Endothelial cell of umbilical vein (primary cell): ENCODE results near the gene PLA2R1. TPM values are rescaled to one million over a fixed set of nuclear protein-coding genes. Genes with fewer than 3 reads are reported as not detected.

Source experiments
- BruUV-seq: library from RNA; stranded (reverse); fragments of 400-500 nt; replicated peaks from 2 replicates; lab custom pipeline; 2021; lab: Mats Ljungman, UMichigan
- CTCF ChIA-PET: fragments of 300-600, 350-600 bp; sonication (Branson Sonifier 250); formaldehyde crosslinking; loops from one replicate; lab custom pipeline; 2021; ENCODE audit warnings: antibody characterized with exemption, inconsistent platforms; lab: Charles Lee
- POLR2A ChIA-PET: fragments of 300-600, 350-600 bp; sonication (Branson Sonifier 250); formaldehyde crosslinking; loops from one replicate; lab custom pipeline; 2021; ENCODE audit warnings: antibody characterized with exemption, inconsistent platforms; lab: Charles Lee
- DNase-seq: peaks from one replicate; pipeline ENCODE4 v3.0.0-alpha.2; 2011; ENCODE audit warnings: low read depth, low spot score
- FAIRE-seq: peaks from 2 replicates; lab custom pipeline; 2011; peaks lifted over from hg19 to GRCh38; lab: Jason Lieb, UNC
- H2AFZ ChIP-seq: 2 replicates; pipeline ENCODE4 v1.6.0; 2012; ENCODE audit warnings: low read depth, low read length, control low read depth, inconsistent platforms
- H3K27ac ChIP-seq: 2 replicates; pipeline ENCODE4 v1.5.1; 2011; ENCODE audit warnings: low read depth, mild to moderate bottlenecking, control low read depth, low read length, moderate library complexity; ENCODE audit not compliant: insufficient read depth
- H3K27me3 ChIP-seq, 2 experiments: 2 replicates each; pipeline versions ENCODE4 v1.6.0 to v1.6.1; 2011; ENCODE audit warnings: low read length in 2 of 2, mixed read lengths in 1 of 2; ENCODE audit not compliant: control insufficient read depth in 2 of 2, insufficient read depth in 2 of 2
- H3K36me3 ChIP-seq, 2 experiments: 2 replicates in 1 of 2; 3 replicates in 1 of 2; pipeline ENCODE4 v1.5.1; 2011; ENCODE audit warnings: low read length in 2 of 2, mild to moderate bottlenecking in 1 of 2, moderate library complexity in 1 of 2; ENCODE audit not compliant: control insufficient read depth in 2 of 2, insufficient read depth in 2 of 2; ENCODE audit errors: extremely low read depth in 1 of 2
- H3K4me1 ChIP-seq: 3 replicates; pipeline ENCODE4 v1.5.1; 2011; ENCODE audit warnings: mild to moderate bottlenecking, low read length; ENCODE audit not compliant: control insufficient read depth, insufficient read depth; ENCODE audit errors: extremely low read depth
- H3K4me2 ChIP-seq: 2 replicates; pipeline ENCODE4 v1.6.1; 2011; ENCODE audit warnings: low read length, control low read depth, mixed read lengths; ENCODE audit not compliant: insufficient read depth
- H3K4me3 ChIP-seq, 3 experiments: fragments of 200-600 bp in 1 of 3; sonication (generic), shearing (Covaris generic) in 1 of 3; replicated peaks in 1 of 3; 2 replicates each; pipeline ENCODE4 v1.5.1; 2011 to 2016; ENCODE audit warnings: control low read depth in 3 of 3, low read length in 3 of 3, mild to moderate bottlenecking in 2 of 3, inconsistent platforms in 1 of 3, low read depth in 1 of 3, moderate library complexity in 1 of 3; ENCODE audit not compliant: insufficient read depth in 1 of 3
- H3K79me2 ChIP-seq: 2 replicates; pipeline ENCODE4 v1.6.0; 2012; ENCODE audit warnings: low read length, inconsistent platforms; ENCODE audit not compliant: control insufficient read depth, insufficient read depth
- H3K9ac ChIP-seq: replicated peaks from 2 replicates; pipeline ENCODE3; 2011; ENCODE audit warnings: low read length, control low read depth; ENCODE audit not compliant: insufficient read depth; ENCODE audit errors: extremely low read depth
- H3K9me1 ChIP-seq: replicated peaks from 3 replicates; pipeline ENCODE4 v1.6.0; 2011; ENCODE audit warnings: mild to moderate bottlenecking, low read length; ENCODE audit not compliant: control insufficient read depth, insufficient read depth; ENCODE audit errors: extremely low read depth
- H3K9me3 ChIP-seq: replicated peaks from 2 replicates; pipeline ENCODE4 v1.5.1; 2012; ENCODE audit warnings: low read length, inconsistent platforms; ENCODE audit not compliant: control insufficient read depth, insufficient read depth
- H4K20me1 ChIP-seq: replicated peaks from 2 replicates; pipeline ENCODE3; 2011; ENCODE audit warnings: mild to moderate bottlenecking, low read length; ENCODE audit not compliant: control insufficient read depth, insufficient read depth; ENCODE audit errors: extremely low read depth
- EZH2 ChIP-seq: IDR thresholded peaks from 2 replicates; pipeline ENCODE4 v1.6.1; 2012; ENCODE audit warnings: borderline replicate concordance, low read depth, mild to moderate bottlenecking, moderate library complexity, low read length, inconsistent platforms; ENCODE audit not compliant: severe bottlenecking
- FOS ChIP-seq: IDR thresholded peaks from 2 replicates; pipeline ENCODE4 v1.6.1; 2011; ENCODE audit warnings: mild to moderate bottlenecking, low read length, moderate library complexity, borderline replicate concordance; ENCODE audit not compliant: insufficient read depth
- GATA2 ChIP-seq: IDR thresholded peaks from 2 replicates; pipeline ENCODE4 v1.7.0; 2011; ENCODE audit warnings: low read depth, mild to moderate bottlenecking, moderate library complexity, mixed read lengths, low read length; ENCODE audit not compliant: insufficient read length, insufficient read depth
- JUN ChIP-seq: IDR thresholded peaks from 2 replicates; pipeline ENCODE4 v1.6.1; 2011; ENCODE audit warnings: borderline replicate concordance, low read depth; ENCODE audit not compliant: insufficient read length, insufficient read depth
- MYC ChIP-seq: IDR thresholded peaks from one replicate; pipeline ENCODE4 v1.6.1; 2011; ENCODE audit warnings: mild to moderate bottlenecking, low read depth, low read length
- POLR2A ChIP-seq: IDR thresholded peaks from 2 replicates; pipeline ENCODE4 v1.6.1; 2012; ENCODE audit warnings: low read depth, mild to moderate bottlenecking, control low read depth, low read length
- POLR2AphosphoS5 ChIP-seq: IDR thresholded peaks from 2 replicates; pipeline ENCODE4 v1.6.1; 2012; ENCODE audit warnings: low read depth, mild to moderate bottlenecking, control low read depth, low read length, moderate library complexity; ENCODE audit not compliant: insufficient read depth
- dilution Hi-C: fragments of 300-500 bp; cut with MboI; formaldehyde crosslinking; loops from one replicate; pipeline ENCODE4 v1.15.0; 2019; ENCODE audit warnings: low sequenced_read_pairs; ENCODE audit not compliant: extremely low pct_ligation_motif_present
- intact Hi-C: fragments of 100-400 bp; cut with micrococcal nuclease; formaldehyde crosslinking; loops from one replicate; pipeline ENCODE4 v1.10.0; 2022
- polyA plus RNA-seq, 4 experiments: library from polyadenylated mRNA; depleted of rRNA in 3 of 4; stranded (reverse) in 3 of 4; unstranded in 1 of 4; fragments of >200 nt; gene quantifications; 2 replicates each; pipeline versions ENCODE4 v1.2.1 to v1.2.3, GENCODE V29; 2011 to 2012; ENCODE audit warnings: missing spikeins in 1 of 4
- total RNA-seq: library from RNA; stranded (reverse); gene quantifications from 2 replicates; pipeline ENCODE4 v1.2.3, GENCODE V29; 2021
- TF ChIP-seq, protein P1 (sequence below), 2 donors: IDR thresholded peaks; 1 replicate in 1 of 2; 2 replicates in 1 of 2; pipeline ENCODE4 v1.5.1; 2011; ENCODE audit warnings: low read length in 2 of 2, mild to moderate bottlenecking in 2 of 2, moderate library complexity in 2 of 2, control low read depth in 1 of 2, inconsistent platforms in 1 of 2, low read depth in 1 of 2; ENCODE audit not compliant: insufficient read depth in 1 of 2; ENCODE audit errors: extremely low read depth in 1 of 2
- TF ChIP-seq, protein P2 (sequence below): IDR thresholded peaks from 2 replicates; pipeline ENCODE4 v1.6.1; 2011; ENCODE audit not compliant: insufficient read depth, insufficient read length

Gene PLA2R1
- total and polyA plus RNA-seq, 2 donors (not counting 3 experiments of a cell fraction or from before 2014, with no cell fraction given), result 6.9 to 14.4 TPM

DNA sequence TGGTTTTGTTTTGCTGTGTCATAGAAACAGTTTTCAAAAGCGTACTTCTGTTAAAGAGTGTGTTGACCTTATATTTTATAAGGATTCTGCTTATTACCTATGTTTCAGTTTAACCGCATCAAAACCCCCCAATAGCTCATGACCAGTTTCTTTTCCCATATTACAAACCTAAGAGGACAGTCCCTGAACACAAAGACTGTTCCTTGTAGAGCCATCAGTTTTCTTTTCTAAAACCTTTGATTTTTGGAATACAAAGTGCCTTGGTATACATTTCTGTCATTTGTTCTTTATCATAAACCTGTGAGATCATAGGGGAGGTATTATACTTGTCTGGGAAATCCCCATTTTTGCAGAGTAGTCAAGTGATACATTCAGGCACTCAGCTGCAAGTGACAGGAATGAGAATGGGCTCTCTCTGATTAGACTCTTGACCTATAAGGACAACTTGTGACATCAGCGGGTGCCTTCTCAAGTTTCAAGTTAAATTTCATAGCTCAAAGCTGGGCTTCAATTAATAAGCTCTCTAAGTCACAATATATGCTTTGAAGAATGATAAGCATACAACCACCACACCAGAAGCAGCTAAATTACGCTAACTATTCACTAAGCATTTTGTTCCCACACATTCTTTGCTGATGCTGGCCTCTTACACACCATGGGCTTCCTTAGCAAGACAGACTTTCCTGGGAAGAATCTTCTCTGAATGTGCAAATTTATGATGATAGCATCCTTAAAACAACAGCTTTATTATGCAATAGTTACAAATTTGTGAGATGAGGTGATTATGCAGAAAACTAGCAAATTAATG, 167.0 kb downstream of the PLA2R1 start:
- CTCF ChIA-PET, result interaction anchor here (1.3 to 1.6 kb wide), 2 partner anchors 9 to 14 kb away, joined by 3 to 5 read pairs; partner anchors contain the start of gene LY75

More for the DNA sequence above, 167.0 kb downstream of the PLA2R1 start:
- Histone ChIP-seq H3K4me1 (peaks cover 4% of the 10 kb centered on the region), H3K36me3 (no peaks in the 10 kb centered on the region), H3K4me2 (no peak overlapping the region), H3K9me1 (no peaks in the 10 kb centered on the region), H3K79me2 (no peaks in the 10 kb centered on the region), H3K9me3 (no peaks in the 10 kb centered on the region), H4K20me1 (no peaks in the 10 kb centered on the region), H3K27ac (no peak overlapping the region), H3K4me3 (no peak overlapping the region), H2AFZ (no peak overlapping the region), H3K27me3 (no peaks in the 10 kb centered on the region), H3K9ac (no peak overlapping the region)
- DNase-seq (no peak), FAIRE-seq (no peak)
- intact Hi-C loops, result no loop called here
- TF ChIP-seq EZH2 (no peak), POLR2AphosphoS5 (no peak), FOS (no peak), POLR2A (no peak), MYC (no peak), GATA2 (no peak), JUN (no peak)
- TF ChIP-seq, protein P1, sequence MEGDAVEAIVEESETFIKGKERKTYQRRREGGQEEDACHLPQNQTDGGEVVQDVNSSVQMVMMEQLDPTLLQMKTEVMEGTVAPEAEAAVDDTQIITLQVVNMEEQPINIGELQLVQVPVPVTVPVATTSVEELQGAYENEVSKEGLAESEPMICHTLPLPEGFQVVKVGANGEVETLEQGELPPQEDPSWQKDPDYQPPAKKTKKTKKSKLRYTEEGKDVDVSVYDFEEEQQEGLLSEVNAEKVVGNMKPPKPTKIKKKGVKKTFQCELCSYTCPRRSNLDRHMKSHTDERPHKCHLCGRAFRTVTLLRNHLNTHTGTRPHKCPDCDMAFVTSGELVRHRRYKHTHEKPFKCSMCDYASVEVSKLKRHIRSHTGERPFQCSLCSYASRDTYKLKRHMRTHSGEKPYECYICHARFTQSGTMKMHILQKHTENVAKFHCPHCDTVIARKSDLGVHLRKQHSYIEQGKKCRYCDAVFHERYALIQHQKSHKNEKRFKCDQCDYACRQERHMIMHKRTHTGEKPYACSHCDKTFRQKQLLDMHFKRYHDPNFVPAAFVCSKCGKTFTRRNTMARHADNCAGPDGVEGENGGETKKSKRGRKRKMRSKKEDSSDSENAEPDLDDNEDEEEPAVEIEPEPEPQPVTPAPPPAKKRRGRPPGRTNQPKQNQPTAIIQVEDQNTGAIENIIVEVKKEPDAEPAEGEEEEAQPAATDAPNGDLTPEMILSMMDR (IDR thresholded peaks at IDR 0.05; ENCODE audit: extremely low read depth in 1 of 2, insufficient read depth in 1 of 2, low read depth in 1 of 2, low read length in 2 of 2), result no peak
- TF ChIP-seq, protein P2, sequence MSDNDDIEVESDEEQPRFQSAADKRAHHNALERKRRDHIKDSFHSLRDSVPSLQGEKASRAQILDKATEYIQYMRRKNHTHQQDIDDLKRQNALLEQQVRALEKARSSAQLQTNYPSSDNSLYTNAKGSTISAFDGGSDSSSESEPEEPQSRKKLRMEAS, result no peak
- POLR2A ChIA-PET, result no interaction called here
- BruUV-seq, result no TSS peak
- dilution Hi-C loops, result no loop called here
